Activated CD4-positive, alpha-beta memory T cell treated with anti-CD3 and anti-CD28 coated beads, Interleukin-2, amount 10 ng/mL, durations not matched to agents 7 days and 5 days (primary cell): ENCODE results near the gene FBXL13. TPM values are rescaled to one million over a fixed set of nuclear protein-coding genes. Genes with fewer than 3 reads are reported as not detected.

Experiments used
- CTCF ChIA-PET: fragments of 350-600 bp; sonication (Branson Sonifier 250); formaldehyde crosslinking; loops from one replicate; lab custom pipeline; 2021; ENCODE audit warnings: antibody characterized with exemption, inconsistent platforms; lab: Charles Lee
- POLR2A ChIA-PET: fragments of 350-600 bp; sonication (Branson Sonifier 250); formaldehyde crosslinking; loops from one replicate; lab custom pipeline; 2021; ENCODE audit warnings: antibody characterized with exemption; lab: Charles Lee
- DNase-seq: peaks from one replicate; pipeline ENCODE4 v3.0.0-alpha.2; 2020
- H3K27ac Mint-ChIP-seq: one replicate; pipeline ENCODE4 v1.8.0; 2021; ENCODE audit warnings: mild to moderate bottlenecking, mixed read lengths
- H3K27me3 Mint-ChIP-seq: one replicate; pipeline ENCODE4 v1.8.0; 2021; ENCODE audit warnings: mixed read lengths
- H3K36me3 Mint-ChIP-seq: one replicate; pipeline ENCODE4 v1.8.0; 2021; ENCODE audit warnings: low read depth, mixed read lengths
- H3K4me1 Mint-ChIP-seq: one replicate; pipeline ENCODE4 v1.8.0; 2021; ENCODE audit warnings: mixed read lengths
- H3K4me3 Mint-ChIP-seq: one replicate; pipeline ENCODE4 v1.8.0; 2021; ENCODE audit warnings: mild to moderate bottlenecking, mixed read lengths
- H3K9me3 Mint-ChIP-seq: one replicate; pipeline ENCODE4 v1.8.0; 2021; ENCODE audit warnings: mixed read lengths
- total RNA-seq, 2 experiments: library from RNA; stranded (reverse); gene quantifications; one replicate each; pipeline ENCODE4 v1.2.3, GENCODE V29; 2021

Gene FBXL13
- total RNA-seq, 2 experiments from 2014 or later, result 0.58 TPM; not detected in 1

GRCh38 chr7:102890971-102891692, 183.5 kb downstream of the FBXL13 start:
- Mint-ChIP-seq H3K36me3 (no peaks in the 10 kb centered on the region), H3K4me3 (no peak overlapping the region), H3K9me3 (no peaks in the 10 kb centered on the region), H3K4me1 (no peaks in the 10 kb centered on the region), H3K27ac (no peak overlapping the region), H3K27me3 (no peaks in the 10 kb centered on the region)
- POLR2A ChIA-PET, result no interaction called here
- no peak for DNase-seq
- CTCF ChIA-PET, result no interaction called here

GRCh38 chr7:102890292-102890970, 184.2 kb downstream of the FBXL13 start:
- no peaks in the 10 kb centered on the region for H3K4me1 Mint-ChIP-seq
- H3K4me3 Mint-ChIP-seq, result no peak overlapping the region
- no peak overlapping the region for H3K27ac Mint-ChIP-seq
- no peaks in the 10 kb centered on the region for H3K9me3 Mint-ChIP-seq
- ChIA-PET CTCF (interaction anchor here (0.5 kb wide), 1 partner anchor 172 kb away, joined by 5 read pairs; no protein-coding TSS in a partner anchor), POLR2A (no interaction called here)
- H3K27me3 Mint-ChIP-seq, result no peaks in the 10 kb centered on the region
- no peak for DNase-seq
- H3K36me3 Mint-ChIP-seq, result no peaks in the 10 kb centered on the region

- Mint-ChIP-seq H3K36me3 (no peaks in the 10 kb centered on the region), H3K27ac (no peak overlapping the region), H3K9me3 (no peaks in the 10 kb centered on the region), H3K4me1 (no peaks in the 10 kb centered on the region), H3K27me3 (no peaks in the 10 kb centered on the region), H3K4me3 (no peak overlapping the region)
- ChIA-PET CTCF (interaction anchor here (0.5 to 0.6 kb wide), 2 partner anchors 141 to 172 kb away, joined by 3 to 5 read pairs; partner anchors contain the start of gene FAM185A), POLR2A (no interaction called here)
- no peak for DNase-seq
Observed at GRCh38 chr7:102889851-102890250, 184.7 kb downstream of the FBXL13 start.

GRCh38 chr7:102888561-102889233, 185.9 kb downstream of the FBXL13 start:
- CTCF ChIA-PET, result no interaction called here
- Mint-ChIP-seq H3K9me3 (no peaks in the 10 kb centered on the region), H3K27me3 (no peaks in the 10 kb centered on the region), H3K27ac (no peak overlapping the region), H3K4me3 (no peak overlapping the region), H3K4me1 (no peaks in the 10 kb centered on the region), H3K36me3 (no peaks in the 10 kb centered on the region)
- DNase-seq, result no peak
- POLR2A ChIA-PET, result no interaction called here

GRCh38 chr7:102883098-102883860, 191.3 kb downstream of the FBXL13 start:
- CTCF ChIA-PET, result no interaction called here
- Mint-ChIP-seq H3K27me3 (peaks cover 6% of the 10 kb centered on the region), H3K9me3 (no peaks in the 10 kb centered on the region), H3K36me3 (no peaks in the 10 kb centered on the region), H3K4me1 (no peaks in the 10 kb centered on the region), H3K27ac (no peak overlapping the region), H3K4me3 (no peak overlapping the region)
- no peak for DNase-seq
- POLR2A ChIA-PET, result no interaction called here

GRCh38 chr7:102875700-102876295, 198.8 kb downstream of the FBXL13 start:
- Mint-ChIP-seq H3K27me3 (peaks cover 9% of the 10 kb centered on the region), H3K27ac (no peak overlapping the region), H3K4me1 (peaks cover 34% of the 10 kb centered on the region), H3K9me3 (no peaks in the 10 kb centered on the region), H3K36me3 (peaks cover 3% of the 10 kb centered on the region), H3K4me3 (no peak overlapping the region)
- POLR2A ChIA-PET, result no interaction called here
- CTCF ChIA-PET, result no interaction called here
- DNase-seq, result peak; percentile 35

- Mint-ChIP-seq H3K4me1 (peaks cover 34% of the 10 kb centered on the region), H3K9me3 (no peaks in the 10 kb centered on the region), H3K27ac (no peak overlapping the region), H3K4me3 (no peak overlapping the region), H3K27me3 (peaks cover 9% of the 10 kb centered on the region), H3K36me3 (peaks cover 3% of the 10 kb centered on the region)
- DNase-seq, result no peak
- ChIA-PET CTCF (no interaction called here), POLR2A (interaction anchor here (1.0 kb wide), 1 partner anchor 42 kb away, joined by 3 read pairs; no protein-coding TSS in a partner anchor)
Observed at GRCh38 chr7:102874966-102875365, 199.6 kb downstream of the FBXL13 start.

GRCh38 chr7:102874166-102874829, 200.3 kb downstream of the FBXL13 start:
- peaks cover 9% of the 10 kb centered on the region for H3K27me3 Mint-ChIP-seq
- ChIA-PET POLR2A (interaction anchor here (0.6 to 1.0 kb wide), 2 partner anchors 30 to 41 kb away, joined by 3 read pairs; no protein-coding TSS in a partner anchor), CTCF (no interaction called here)
- H3K27ac Mint-ChIP-seq, result peak overlapping the region; percentile 63
- peaks cover 34% of the 10 kb centered on the region for H3K4me1 Mint-ChIP-seq
- no peaks in the 10 kb centered on the region for H3K9me3 Mint-ChIP-seq
- H3K4me3 Mint-ChIP-seq, result no peak overlapping the region
- H3K36me3 Mint-ChIP-seq, result peaks cover 3% of the 10 kb centered on the region
- DNase-seq, result peak; percentile 60

- Mint-ChIP-seq H3K36me3 (peaks cover 3% of the 10 kb centered on the region), H3K4me3 (no peak overlapping the region), H3K27ac (peak overlapping the region; percentile 63), H3K27me3 (peaks cover 3% of the 10 kb centered on the region), H3K9me3 (no peaks in the 10 kb centered on the region), H3K4me1 (peaks cover 34% of the 10 kb centered on the region)
- no peak for DNase-seq
- ChIA-PET POLR2A (interaction anchor here (0.6 kb wide), 1 partner anchor 30 kb away, joined by 3 read pairs; no protein-coding TSS in a partner anchor), CTCF (interaction anchor here (0.8 kb wide), 2 partner anchors 30 to 201 kb away, joined by 3 read pairs; partner anchors contain the start of genes ARMC10 and FBXL13)
Observed at GRCh38 chr7:102873470-102874165, 201.0 kb downstream of the FBXL13 start.

- Mint-ChIP-seq H3K4me3 (no peak overlapping the region), H3K4me1 (peaks cover 38% of the 10 kb centered on the region), H3K27me3 (peaks cover 3% of the 10 kb centered on the region), H3K9me3 (no peaks in the 10 kb centered on the region), H3K36me3 (peaks cover 3% of the 10 kb centered on the region), H3K27ac (no peak overlapping the region)
- DNase-seq, result no peak
- POLR2A ChIA-PET, result no interaction called here
- CTCF ChIA-PET, result interaction anchor here (0.8 to 0.9 kb wide), 2 partner anchors 189 to 203 kb away, joined by 3 read pairs; partner anchors contain the start of genes ARMC10 and FBXL13
Observed at GRCh38 chr7:102872460-102872859, 202.1 kb downstream of the FBXL13 start.

GRCh38 chr7:102869195-102869594, 205.4 kb downstream of the FBXL13 start:
- ChIA-PET CTCF (no interaction called here), POLR2A (no interaction called here)
- Mint-ChIP-seq H3K27ac (no peak overlapping the region), H3K4me3 (no peak overlapping the region), H3K4me1 (peaks cover 20% of the 10 kb centered on the region), H3K27me3 (peaks cover 3% of the 10 kb centered on the region), H3K36me3 (peaks cover 3% of the 10 kb centered on the region), H3K9me3 (no peaks in the 10 kb centered on the region)
- DNase-seq, result no peak
